Left forelimb (tissue), 1 donor: ENCODE data around the gene LARP4.
"Not testable (repeated sequence)": the region's sequence is repeated elsewhere in the genome, so short reads cannot be mapped to it uniquely, and the experiment has no call there.

Experiments
- DNase-seq: peaks from one replicate; pipeline ENCODE4 v3.0.0-alpha.2; 2018; ENCODE audit warnings: low spot score

Gene LARP4

GRCh38 chr12:50482571-50482970 is 81.9 kb downstream of the LARP4 start:
- no peak for DNase-seq

DNA sequence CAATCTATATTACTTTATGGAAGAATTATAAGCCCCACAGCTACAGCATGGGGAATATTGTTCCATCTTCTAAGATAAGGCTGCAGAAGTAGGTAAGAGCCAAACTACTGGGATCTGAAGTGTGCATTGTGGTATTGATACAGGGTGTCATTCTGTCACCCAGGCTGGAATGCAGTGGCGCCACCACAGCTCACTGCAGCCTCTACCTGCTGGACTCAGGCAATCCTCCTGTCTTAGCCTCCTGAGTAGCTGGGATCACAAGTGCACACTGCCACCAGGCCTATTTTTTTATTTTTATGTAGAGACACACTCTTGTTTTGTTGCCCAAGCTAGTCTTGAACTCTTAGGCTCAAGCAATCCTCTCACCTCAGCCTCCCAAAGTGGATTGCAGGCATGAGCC is 82.8 kb downstream of the LARP4 start:
- no peak for DNase-seq

- DNase-seq, result no peak
Measured at GRCh38 chr12:50488801-50489200, 88.1 kb downstream of the LARP4 start.

DNA sequence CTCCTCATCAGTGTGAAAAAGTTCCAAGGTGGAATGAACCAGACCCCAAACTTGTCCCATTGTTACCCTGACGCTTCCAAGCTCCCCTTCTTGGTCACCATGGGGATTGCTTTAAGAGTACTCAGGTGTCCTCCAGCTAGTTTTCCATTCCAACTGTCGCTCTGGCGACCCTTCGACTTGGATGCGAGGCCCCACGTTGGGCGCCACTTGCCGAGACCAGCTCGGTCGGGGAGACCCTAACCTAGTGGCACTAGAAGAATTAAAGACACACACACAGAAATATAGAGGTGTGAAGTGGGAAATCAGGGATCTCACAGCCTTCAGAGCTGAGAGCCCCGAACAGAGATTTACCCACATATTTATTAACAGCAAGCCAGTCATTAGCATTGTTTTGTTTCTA is 97.4 kb downstream of the LARP4 start:
- not testable (repeated sequence) for DNase-seq

- peak; percentile 97 for DNase-seq
Measured at GRCh38 chr12:50504798-50505674, 104.4 kb downstream of the LARP4 start, which contains the start of gene DIP2B. Gene DIP2B (plus strand): TSS chr12:50504985. CDS start chr12:50505141, 156 bp downstream.

GRCh38 chr12:50505675-50506530 is 105.2 kb downstream of the LARP4 start:
- no peak for DNase-seq

DNA sequence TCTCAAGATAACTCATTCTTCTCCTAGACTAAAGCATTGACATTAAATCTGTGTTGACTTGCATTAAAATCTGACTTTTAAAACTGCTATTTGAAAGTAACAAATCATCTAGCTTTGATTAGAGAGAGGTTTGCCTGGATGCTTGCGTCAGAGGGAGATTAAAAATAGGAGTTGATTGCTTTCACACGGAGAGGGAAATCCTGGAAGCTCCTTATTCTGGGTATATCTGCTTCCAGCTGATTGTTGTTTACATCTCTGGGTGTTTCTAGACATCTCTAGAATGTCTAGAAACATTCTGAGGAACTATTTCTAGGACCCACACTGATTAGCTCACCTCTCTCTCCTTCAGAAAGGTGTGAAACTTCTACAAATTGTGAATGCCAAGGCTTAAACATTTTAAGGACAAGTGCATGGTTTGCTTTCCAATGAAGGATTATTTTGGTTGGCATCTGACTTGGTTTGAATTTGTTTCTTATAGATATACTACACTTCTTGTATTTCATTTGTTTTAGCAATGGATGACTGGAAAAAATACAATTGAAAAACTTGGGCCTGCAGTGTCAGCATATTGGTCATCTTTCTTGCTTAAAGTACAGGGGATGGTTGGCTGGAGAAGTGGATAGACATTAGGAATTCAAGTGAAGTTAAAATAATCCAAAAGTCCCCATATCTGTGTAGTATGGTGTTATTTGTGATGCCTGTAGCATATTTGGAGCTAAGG is 106.2 kb downstream of the LARP4 start:
- DNase-seq, result no peak

- no peak for DNase-seq
Measured at GRCh38 chr12:50507474-50507838, 106.8 kb downstream of the LARP4 start.

- DNase-seq, result no peak
Measured at GRCh38 chr12:50507930-50508329, 107.2 kb downstream of the LARP4 start.

DNA sequence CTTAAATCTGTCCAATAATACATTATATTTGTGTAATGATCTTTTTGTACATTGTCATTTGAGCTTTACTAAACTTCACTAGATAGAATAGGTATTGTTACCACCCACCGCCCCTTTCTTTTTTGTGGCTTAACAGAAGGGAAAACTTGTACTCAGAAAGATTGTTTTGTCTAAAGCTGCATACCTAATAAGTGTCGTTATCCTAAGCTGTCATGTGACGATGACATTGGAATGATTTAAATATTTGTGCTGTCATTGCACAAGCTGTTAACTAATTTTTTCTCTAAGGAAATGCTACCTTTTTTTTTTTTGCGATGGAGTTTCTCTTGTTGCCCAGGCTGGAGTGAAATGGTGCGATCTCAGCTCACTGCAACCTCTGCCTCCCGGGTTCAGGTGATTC is 107.7 kb downstream of the LARP4 start:
- no peak for DNase-seq

GRCh38 chr12:50508970-50509663 is 108.4 kb downstream of the LARP4 start:
- DNase-seq, result no peak

- DNase-seq, result no peak
Measured at GRCh38 chr12:50514526-50515276, 114.0 kb downstream of the LARP4 start.

GRCh38 chr12:50515587-50515986 is 114.9 kb downstream of the LARP4 start:
- DNase-seq, result no peak

DNA sequence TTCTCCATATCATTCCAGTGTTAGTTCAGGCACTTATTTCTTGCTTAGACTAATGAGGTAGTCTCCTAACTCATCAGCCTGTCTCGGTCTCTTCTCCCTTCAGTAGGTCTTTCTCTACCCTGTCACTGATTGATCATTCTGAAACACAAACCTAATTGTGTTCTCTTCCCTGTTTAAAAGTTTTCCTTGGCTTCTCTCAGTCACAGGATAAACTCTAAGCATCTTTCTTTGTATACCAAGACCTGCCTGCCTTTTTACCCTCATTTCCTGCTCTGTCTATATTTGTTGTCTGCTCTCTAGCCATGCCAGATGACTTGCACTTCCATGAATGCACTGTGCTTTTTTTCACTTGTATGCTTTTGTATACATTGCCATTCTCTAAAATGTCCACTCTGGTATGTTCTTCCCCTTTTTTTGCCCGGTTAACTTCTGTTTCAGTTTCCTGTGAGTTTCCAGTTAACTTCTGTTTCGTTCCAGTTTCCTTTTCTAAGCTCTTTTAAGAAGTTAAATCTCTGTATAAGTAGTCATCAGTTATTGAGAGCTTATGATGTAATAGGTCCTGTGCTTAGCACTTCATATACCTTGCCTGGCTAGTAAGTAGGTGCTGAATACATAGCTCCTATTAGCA is 116.8 kb downstream of the LARP4 start:
- no peak for DNase-seq

GRCh38 chr12:50518090-50518489 is 117.4 kb downstream of the LARP4 start:
- DNase-seq, result no peak

DNA sequence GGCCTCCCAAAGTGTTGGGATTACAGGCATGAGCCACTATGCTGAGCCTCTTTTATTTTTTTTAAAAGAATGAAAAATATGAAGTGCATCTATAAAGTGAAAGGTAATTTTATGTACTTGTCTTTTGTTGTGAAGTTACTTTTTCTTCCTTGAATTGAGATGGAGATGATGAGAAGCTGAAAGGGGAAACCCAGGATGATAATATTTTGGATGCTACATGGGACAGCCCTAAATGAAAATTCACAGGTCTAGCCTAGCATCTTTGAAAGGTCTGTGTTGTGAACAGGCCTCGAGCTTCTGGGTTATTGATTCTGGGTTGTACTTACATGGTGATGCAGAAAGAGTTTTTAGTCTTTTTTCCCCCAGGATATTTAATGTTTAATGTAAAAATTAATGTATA is 118.7 kb downstream of the LARP4 start:
- no peak for DNase-seq

DNA sequence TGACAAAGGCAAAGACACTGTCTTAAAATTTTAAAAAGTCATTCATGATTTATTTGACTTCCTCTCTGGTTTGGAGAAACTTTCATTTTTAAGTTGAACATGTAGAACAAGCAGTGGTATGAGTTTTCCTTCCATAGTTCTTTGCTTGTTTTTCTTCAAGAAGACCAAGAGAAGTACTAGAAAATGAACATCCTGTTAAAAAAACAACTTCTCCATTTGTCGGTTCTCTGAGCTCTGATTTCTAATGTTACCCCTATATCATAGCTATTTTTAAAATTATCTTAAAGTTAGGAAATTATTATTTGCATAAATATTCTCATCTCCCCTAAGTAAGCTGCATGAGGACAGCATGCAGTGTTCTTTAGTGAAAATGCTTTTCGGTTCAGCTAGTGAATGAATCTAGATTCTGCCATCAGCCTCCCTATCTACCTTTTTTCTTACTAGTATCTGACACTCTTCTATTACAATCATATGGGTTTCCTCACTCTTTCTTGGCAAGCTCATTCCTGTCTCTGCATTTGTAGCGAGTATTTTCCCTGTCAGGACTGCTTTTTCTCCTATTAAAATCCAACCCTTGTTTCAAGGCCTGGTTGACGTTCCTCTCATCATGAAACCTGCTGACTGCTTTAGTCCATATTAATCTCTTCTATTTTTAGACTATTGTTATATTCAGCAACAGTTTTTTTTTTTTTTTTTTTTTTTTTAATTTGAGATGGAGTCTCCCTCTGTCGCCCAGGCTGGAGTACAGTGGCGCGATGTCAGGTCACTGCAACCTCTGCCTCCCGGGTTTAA is 119.9 kb downstream of the LARP4 start:
- DNase-seq, result no peak

DNA sequence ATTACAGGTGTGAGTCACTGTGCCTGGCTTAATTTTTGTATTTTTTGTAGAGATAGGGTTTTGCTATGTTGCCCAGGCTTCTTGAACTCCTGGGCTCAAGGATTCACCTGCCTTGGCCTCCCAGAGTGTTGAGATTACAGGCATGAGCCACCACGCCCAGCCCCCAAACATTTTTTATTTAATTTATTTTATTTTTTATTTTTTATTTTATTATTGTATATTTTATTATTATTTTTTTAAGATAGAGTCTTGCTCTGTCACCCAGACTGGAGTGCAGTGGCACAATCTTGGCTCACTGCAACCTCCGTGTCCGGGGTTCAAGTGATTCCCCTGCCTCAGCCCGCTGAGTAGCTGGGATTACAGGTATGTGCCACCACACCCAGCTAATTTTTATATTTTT is 121.1 kb downstream of the LARP4 start:
- not testable (repeated sequence) for DNase-seq

DNA sequence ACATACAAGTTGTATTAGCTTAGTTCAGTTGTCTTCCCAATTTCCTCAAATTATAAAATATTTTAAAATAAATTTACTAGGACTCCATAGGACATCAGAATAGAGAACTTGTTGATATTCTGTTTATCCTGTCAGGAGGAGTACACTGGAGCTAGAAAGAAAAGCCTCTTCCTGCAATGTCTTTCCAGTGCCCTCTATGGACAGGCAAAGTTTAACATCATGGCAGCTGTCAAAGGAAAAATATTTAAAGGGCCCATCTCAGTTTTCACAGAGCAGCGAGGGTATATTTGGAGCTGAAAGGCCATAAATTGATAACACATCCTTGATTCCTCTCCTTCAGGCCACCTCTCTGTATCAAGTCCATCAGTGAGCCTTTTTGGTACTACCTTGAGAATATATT is 123.1 kb downstream of the LARP4 start:
- no peak for DNase-seq

DNA sequence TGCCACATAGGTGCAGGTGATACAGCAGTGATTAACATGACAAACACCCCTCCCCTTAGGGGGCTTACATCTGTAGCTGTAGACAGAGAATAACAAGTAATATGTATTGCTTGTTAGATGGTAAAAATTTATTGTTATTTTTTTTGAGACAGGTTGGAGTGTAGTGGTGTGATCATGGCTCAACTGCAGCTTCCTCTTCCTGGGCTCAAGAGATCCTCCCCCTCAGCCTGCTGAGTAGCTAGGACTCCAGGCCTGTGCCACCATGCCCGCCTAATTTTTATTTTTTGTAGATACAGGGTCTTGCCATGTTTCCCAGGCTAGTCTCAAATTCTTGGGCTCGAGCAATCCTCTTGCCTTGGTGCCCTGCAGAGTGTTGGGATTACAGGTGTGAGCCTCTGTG is 123.9 kb downstream of the LARP4 start:
- DNase-seq, result no peak
